ENCODE data around the gene ZNF329. TPM values are rescaled to one million over a fixed set of nuclear protein-coding genes. Genes with fewer than 3 reads are reported as not detected.

ZNF329 gene
- total and polyA plus RNA-seq, 2 of the 13 experiments (the other 11 are each of a cell fraction or from before 2014, with no cell fraction given): 3.8 to 9.6 TPM

DNA sequence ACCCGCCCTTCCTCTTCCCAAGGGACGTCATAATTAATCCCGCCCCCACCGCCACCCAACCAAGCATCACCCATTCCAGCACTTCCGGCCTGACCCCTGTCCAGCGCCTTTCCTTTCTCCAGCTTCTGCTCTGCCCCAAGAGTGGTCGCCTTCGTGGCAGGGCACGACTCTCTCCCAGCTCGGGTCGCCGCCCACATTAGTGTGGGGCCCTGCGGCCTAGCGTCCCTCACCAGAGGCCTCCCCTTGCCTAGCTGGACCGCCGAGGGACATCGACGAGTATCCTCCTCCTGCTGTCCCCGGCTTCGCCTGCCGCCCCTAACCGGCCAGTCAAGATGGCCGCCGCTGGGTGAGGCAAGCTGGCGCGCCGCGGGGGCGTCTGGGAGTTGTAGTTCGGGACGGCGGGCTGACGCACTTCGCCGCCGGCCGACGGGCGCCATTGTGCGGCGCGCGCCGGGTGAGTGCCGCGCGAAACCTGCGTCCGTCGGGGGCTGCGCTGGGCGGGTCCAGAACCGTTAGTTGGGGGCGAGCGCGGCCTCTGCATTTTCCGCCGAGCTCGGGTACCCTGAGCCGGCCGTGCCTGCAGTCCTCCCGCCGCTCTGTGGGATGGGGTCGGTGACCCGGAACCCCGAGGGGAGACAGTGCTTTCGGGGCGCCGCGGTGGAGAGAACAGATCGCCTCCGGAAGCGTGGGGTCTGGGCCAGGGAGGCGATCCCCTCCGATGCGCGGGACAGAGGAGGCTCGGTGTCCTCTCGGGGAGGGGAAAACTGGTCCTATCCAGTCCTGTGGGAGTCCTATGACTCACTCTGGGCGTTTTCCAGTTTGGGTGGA lies 32.6 kb upstream of the ZNF329 start, which contains the start of gene ZNF274 (continued):
- TF ChIP-seq, protein P1, sequence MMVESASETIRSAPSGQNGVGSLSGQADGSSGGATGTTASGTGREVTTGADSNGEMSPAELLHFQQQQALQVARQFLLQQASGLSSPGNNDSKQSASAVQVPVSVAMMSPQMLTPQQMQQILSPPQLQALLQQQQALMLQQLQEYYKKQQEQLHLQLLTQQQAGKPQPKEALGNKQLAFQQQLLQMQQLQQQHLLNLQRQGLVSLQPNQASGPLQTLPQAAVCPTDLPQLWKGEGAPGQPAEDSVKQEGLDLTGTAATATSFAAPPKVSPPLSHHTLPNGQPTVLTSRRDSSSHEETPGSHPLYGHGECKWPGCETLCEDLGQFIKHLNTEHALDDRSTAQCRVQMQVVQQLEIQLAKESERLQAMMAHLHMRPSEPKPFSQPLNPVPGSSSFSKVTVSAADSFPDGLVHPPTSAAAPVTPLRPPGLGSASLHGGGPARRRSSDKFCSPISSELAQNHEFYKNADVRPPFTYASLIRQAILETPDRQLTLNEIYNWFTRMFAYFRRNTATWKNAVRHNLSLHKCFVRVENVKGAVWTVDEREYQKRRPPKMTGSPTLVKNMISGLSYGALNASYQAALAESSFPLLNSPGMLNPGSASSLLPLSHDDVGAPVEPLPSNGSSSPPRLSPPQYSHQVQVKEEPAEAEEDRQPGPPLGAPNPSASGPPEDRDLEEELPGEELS (CRISPR knock-in tag; IDR thresholded peaks at IDR 0.05): no peak; the same call in 1 of the 2 replicates
- TF ChIP-seq, protein P2, sequence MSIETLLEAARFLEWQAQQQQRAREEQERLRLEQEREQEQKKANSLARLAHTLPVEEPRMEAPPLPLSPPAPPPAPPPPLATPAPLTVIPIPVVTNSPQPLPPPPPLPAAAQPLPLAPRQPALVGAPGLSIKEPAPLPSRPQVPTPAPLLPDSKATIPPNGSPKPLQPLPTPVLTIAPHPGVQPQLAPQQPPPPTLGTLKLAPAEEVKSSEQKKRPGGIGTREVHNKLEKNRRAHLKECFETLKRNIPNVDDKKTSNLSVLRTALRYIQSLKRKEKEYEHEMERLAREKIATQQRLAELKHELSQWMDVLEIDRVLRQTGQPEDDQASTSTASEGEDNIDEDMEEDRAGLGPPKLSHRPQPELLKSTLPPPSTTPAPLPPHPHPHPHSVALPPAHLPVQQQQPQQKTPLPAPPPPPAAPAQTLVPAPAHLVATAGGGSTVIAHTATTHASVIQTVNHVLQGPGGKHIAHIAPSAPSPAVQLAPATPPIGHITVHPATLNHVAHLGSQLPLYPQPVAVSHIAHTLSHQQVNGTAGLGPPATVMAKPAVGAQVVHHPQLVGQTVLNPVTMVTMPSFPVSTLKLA (IDR thresholded peaks at IDR 0.05): no peak
- TF ChIP-seq, protein P3, sequence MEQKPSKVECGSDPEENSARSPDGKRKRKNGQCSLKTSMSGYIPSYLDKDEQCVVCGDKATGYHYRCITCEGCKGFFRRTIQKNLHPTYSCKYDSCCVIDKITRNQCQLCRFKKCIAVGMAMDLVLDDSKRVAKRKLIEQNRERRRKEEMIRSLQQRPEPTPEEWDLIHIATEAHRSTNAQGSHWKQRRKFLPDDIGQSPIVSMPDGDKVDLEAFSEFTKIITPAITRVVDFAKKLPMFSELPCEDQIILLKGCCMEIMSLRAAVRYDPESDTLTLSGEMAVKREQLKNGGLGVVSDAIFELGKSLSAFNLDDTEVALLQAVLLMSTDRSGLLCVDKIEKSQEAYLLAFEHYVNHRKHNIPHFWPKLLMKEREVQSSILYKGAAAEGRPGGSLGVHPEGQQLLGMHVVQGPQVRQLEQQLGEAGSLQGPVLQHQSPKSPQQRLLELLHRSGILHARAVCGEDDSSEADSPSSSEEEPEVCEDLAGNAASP (CRISPR knock-in tag; IDR thresholded peaks at IDR 0.05; ENCODE audit: borderline replicate concordance): peak; percentile 31; the same call in 1 of the 2 replicates
- TF ChIP-seq KLF11 (CRISPR knock-in tag; IDR thresholded peaks at IDR 0.05): no peak
- TF ChIP-seq, protein P4, sequence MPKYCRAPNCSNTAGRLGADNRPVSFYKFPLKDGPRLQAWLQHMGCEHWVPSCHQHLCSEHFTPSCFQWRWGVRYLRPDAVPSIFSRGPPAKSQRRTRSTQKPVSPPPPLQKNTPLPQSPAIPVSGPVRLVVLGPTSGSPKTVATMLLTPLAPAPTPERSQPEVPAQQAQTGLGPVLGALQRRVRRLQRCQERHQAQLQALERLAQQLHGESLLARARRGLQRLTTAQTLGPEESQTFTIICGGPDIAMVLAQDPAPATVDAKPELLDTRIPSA (CRISPR knock-in tag; IDR thresholded peaks at IDR 0.05; ENCODE audit: borderline replicate concordance): 0 out of 2 replicates have a peak, but pooled peaks have one; percentile 29
- no peak for TF ChIP-seq RBM22 (optimal IDR thresholded peaks at IDR 0.05; ENCODE audit: low read length)
- TF ChIP-seq, protein P5, sequence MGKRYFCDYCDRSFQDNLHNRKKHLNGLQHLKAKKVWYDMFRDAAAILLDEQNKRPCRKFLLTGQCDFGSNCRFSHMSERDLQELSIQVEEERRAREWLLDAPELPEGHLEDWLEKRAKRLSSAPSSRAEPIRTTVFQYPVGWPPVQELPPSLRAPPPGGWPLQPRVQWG (CRISPR knock-in tag; IDR thresholded peaks at IDR 0.05; ENCODE audit: borderline replicate concordance, low read depth): no peak
- TF ChIP-seq CBFB (CRISPR knock-in tag; IDR thresholded peaks at IDR 0.05): peak; percentile 86
- peak; percentile 98 for TF ChIP-seq THAP11 (CRISPR knock-in tag; IDR thresholded peaks at IDR 0.05)
- 0 out of 2 replicates have a peak, but pooled peaks have one; percentile 38 for TF ChIP-seq ZFP41 (CRISPR knock-in tag; IDR thresholded peaks at IDR 0.05; ENCODE audit: borderline replicate concordance)
- 0 out of 2 replicates have a peak, but pooled peaks have one; percentile 37 for TF ChIP-seq ELF4 (CRISPR knock-in tag; IDR thresholded peaks at IDR 0.05; ENCODE audit: borderline replicate concordance)
- TF ChIP-seq, protein P6, sequence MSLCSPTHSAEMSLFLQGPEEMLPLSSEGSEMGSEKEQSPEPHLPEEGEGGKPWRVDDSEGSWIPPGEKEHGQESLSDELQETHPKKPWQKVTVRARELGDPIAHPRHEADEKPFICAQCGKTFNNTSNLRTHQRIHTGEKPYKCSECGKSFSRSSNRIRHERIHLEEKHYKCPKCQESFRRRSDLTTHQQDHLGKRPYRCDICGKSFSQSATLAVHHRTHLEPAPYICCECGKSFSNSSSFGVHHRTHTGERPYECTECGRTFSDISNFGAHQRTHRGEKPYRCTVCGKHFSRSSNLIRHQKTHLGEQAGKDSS (CRISPR knock-in tag; IDR thresholded peaks at IDR 0.05; ENCODE audit: borderline replicate concordance, low read depth): no peak
- no peak for TF ChIP-seq PHF5A (CRISPR knock-in tag; IDR thresholded peaks at IDR 0.05; ENCODE audit: low read depth, unreplicated experiment)
- TF ChIP-seq, protein P7, sequence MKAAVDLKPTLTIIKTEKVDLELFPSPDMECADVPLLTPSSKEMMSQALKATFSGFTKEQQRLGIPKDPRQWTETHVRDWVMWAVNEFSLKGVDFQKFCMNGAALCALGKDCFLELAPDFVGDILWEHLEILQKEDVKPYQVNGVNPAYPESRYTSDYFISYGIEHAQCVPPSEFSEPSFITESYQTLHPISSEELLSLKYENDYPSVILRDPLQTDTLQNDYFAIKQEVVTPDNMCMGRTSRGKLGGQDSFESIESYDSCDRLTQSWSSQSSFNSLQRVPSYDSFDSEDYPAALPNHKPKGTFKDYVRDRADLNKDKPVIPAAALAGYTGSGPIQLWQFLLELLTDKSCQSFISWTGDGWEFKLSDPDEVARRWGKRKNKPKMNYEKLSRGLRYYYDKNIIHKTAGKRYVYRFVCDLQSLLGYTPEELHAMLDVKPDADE (CRISPR knock-in tag; IDR thresholded peaks at IDR 0.05): no peak
- TF ChIP-seq, protein P8, sequence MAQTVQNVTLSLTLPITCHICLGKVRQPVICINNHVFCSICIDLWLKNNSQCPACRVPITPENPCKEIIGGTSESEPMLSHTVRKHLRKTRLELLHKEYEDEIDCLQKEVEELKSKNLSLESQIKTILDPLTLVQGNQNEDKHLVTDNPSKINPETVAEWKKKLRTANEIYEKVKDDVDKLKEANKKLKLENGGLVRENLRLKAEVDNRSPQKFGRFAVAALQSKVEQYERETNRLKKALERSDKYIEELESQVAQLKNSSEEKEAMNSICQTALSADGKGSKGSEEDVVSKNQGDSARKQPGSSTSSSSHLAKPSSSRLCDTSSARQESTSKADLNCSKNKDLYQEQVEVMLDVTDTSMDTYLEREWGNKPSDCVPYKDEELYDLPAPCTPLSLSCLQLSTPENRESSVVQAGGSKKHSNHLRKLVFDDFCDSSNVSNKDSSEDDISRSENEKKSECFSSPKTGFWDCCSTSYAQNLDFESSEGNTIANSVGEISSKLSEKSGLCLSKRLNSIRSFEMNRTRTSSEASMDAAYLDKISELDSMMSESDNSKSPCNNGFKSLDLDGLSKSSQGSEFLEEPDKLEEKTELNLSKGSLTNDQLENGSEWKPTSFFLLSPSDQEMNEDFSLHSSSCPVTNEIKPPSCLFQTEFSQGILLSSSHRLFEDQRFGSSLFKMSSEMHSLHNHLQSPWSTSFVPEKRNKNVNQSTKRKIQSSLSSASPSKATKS (CRISPR knock-in tag; IDR thresholded peaks at IDR 0.05): no peak
- no peak for TF ChIP-seq ZNF205 (CRISPR knock-in tag; IDR thresholded peaks at IDR 0.05)
- 0 out of 2 replicates have a peak, but pooled peaks have one; percentile 63 for TF ChIP-seq ZNF543 (CRISPR knock-in tag; IDR thresholded peaks at IDR 0.05)
